Mucosa of stomach (tissue), 1 donor: Measurements from ENCODE around the gene SUPT20HL2.
"Not testable (repeated sequence)": the region's sequence is repeated elsewhere in the genome, so short reads cannot be mapped to it uniquely, and the experiment has no call there.

Experiments used
- H3K27me3 ChIP-seq: one replicate; pipeline ENCODE4 v1.7.0; 2013; ENCODE audit warnings: mild to moderate bottlenecking, low read length; ENCODE audit not compliant: control insufficient read depth, insufficient read depth
- H3K36me3 ChIP-seq: one replicate; pipeline ENCODE4 v1.7.0; 2013; ENCODE audit warnings: low read length; ENCODE audit not compliant: control insufficient read depth, insufficient read depth
- H3K4me1 ChIP-seq: one replicate; pipeline ENCODE4 v1.7.0; 2013; ENCODE audit warnings: mild to moderate bottlenecking, low read length; ENCODE audit not compliant: control insufficient read depth, insufficient read depth
- H3K4me3 ChIP-seq: one replicate; pipeline ENCODE4 v1.7.0; 2013; ENCODE audit warnings: low read length
- H3K9ac ChIP-seq: one replicate; pipeline ENCODE4 v1.7.0; 2013; ENCODE audit warnings: mild to moderate bottlenecking, low read length, moderate library complexity
- H3K9me3 ChIP-seq: one replicate; pipeline ENCODE4 v1.7.0; 2013; ENCODE audit warnings: mild to moderate bottlenecking, low read length, moderate library complexity; ENCODE audit not compliant: control insufficient read depth
- donor health status: Pancreatic carcinoma.

The SUPT20HL2 gene

DNA sequence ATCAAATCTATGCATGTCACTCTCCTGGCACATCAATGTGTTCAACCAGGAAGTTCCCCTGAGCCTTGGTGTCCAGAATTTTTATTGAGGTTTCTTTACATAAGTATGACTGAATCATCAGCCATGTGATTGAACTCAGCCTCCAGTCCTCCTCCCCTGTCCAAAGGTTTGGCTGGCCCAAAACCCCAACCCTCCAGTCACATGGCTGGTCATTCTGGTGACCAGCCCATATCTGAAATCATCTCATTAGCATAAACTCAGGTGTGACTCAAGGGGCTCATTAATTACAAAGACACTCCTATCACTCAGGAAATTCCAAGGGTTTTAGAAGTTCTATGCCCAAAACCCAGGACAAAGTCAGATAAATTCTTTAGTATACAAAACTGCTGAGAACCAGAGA lies 20.6 kb upstream of the SUPT20HL2 start:
- Histone ChIP-seq H3K36me3 (no peaks in the 10 kb centered on the region), H3K27me3 (no peaks in the 10 kb centered on the region), H3K4me1 (no peaks in the 10 kb centered on the region), H3K4me3 (no peak overlapping the region), H3K9ac (no peak overlapping the region), H3K9me3 (no peaks in the 10 kb centered on the region)

DNA sequence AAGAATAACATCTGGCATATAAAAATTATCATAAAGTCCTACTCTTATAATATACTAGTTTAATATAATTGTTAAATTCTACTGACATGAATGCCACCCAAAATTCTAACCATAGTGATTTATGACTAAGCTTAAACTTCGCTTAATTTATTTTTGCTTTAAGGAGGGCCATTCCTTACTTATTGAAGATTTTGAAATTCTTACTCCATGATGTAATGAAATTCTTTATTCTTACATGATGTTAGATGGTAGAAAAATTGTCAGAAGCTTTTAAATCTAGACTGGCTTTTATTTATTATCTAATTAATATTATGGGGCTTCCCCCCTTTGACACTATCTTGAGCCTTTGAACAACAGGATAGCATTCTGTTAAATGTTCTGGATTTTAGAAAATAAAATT lies 19.5 kb upstream of the SUPT20HL2 start:
- Histone ChIP-seq H3K4me1 (no peaks in the 10 kb centered on the region), H3K27me3 (no peaks in the 10 kb centered on the region), H3K9ac (no peak overlapping the region), H3K36me3 (no peaks in the 10 kb centered on the region), H3K4me3 (no peak overlapping the region), H3K9me3 (no peaks in the 10 kb centered on the region)

DNA sequence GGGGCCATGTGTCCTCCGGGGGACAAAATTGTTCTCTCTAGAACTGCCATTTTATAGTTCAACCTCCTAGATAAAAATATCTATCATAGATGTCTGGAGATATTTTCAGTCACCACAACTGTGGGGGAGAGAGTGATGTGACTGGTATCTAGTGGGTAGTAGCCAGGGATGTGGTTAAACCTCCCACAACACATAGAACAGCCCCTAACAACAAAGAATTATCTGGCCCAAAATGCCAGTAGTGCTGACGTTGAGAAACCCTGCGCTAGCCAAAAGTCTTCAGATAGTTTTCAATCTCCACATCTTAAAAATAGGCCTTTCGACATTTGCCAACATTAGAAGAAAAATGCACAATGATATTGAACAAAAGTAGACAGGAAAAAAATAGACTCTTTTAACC lies 19.0 kb upstream of the SUPT20HL2 start:
- Histone ChIP-seq H3K9me3 (no peaks in the 10 kb centered on the region), H3K9ac (no peak overlapping the region), H3K36me3 (no peaks in the 10 kb centered on the region), H3K4me3 (no peak overlapping the region), H3K27me3 (no peaks in the 10 kb centered on the region), H3K4me1 (no peaks in the 10 kb centered on the region)

DNA sequence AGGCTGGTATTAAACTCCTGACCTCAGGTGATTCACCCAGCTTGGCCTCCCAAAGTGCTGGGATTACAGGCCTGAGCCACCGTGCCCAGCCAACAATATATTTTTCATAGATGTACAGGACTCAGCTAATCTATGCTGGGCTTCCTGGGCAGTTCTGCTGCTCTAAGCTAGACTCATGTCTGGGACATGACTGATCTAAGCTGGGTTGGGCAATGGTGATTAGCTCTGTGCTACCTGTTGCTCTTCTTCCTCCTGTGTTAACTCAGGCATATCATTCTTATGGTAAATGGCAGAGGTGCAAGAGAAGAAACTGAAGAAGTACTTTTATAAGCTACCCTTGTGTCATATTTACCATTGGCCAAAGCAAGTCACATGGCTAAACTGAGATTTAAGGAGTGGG lies 11.4 kb upstream of the SUPT20HL2 start:
- Histone ChIP-seq H3K9ac (no peak overlapping the region), H3K9me3 (no peaks in the 10 kb centered on the region), H3K36me3 (no peaks in the 10 kb centered on the region), H3K4me1 (no peaks in the 10 kb centered on the region), H3K27me3 (no peaks in the 10 kb centered on the region), H3K4me3 (no peak overlapping the region)

DNA sequence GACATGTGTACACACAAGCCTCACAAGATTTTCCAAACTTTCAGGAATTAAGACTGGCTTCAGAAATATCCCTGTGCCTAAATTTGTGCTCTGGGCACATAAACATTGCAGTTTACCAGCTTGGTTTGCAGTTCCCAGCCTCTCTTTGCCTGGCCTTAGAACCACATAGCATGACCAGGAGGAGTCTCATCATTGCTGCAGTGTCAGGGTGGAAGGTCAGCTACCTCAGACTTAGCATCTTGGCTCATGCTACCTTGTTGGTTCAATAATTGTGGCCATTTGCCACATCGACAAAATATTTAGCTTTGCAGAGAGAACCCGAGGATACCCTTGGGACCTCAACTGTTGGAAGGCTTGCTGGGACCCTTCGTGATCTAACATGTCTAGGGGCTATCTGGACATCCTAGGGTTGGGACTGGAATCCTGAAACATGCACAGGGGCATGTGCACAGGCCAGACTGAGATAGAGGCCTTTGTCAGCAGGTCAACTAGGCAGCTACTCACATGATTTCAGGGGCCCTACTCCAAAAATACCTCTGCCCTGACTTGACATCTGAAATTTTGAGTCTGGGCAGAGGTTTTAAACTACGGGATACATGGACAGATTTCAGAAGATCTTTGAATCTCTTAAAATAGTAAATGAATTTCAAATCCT lies 8.0 kb upstream of the SUPT20HL2 start:
- Histone ChIP-seq H3K9ac (no peak overlapping the region), H3K27me3 (no peaks in the 10 kb centered on the region), H3K4me1 (no peaks in the 10 kb centered on the region), H3K36me3 (no peaks in the 10 kb centered on the region), H3K4me3 (no peak overlapping the region), H3K9me3 (no peaks in the 10 kb centered on the region)

DNA sequence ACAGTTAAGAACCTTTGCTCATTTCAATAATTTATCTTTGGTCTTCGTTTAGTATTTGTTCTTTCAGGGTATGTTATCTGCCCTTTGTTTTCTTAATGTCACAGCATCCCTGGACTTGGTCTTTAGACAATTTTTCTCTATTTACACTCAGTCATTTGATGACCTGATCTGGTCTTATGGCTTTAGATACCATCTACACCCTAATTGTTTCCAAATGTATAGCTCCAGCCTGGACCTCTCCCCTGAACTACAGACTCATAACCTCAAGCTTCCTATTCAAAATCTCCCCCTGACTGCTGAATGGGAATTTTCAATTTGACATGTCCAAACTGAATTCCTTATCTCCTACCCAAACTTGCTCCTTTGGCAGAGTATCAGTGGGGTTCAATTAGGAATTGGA lies 3.7 kb upstream of the SUPT20HL2 start:
- Histone ChIP-seq H3K36me3 (no peaks in the 10 kb centered on the region), H3K27me3 (no peaks in the 10 kb centered on the region), H3K4me3 (no peak overlapping the region), H3K4me1 (no peaks in the 10 kb centered on the region), H3K9ac (no peak overlapping the region), H3K9me3 (no peaks in the 10 kb centered on the region)

DNA sequence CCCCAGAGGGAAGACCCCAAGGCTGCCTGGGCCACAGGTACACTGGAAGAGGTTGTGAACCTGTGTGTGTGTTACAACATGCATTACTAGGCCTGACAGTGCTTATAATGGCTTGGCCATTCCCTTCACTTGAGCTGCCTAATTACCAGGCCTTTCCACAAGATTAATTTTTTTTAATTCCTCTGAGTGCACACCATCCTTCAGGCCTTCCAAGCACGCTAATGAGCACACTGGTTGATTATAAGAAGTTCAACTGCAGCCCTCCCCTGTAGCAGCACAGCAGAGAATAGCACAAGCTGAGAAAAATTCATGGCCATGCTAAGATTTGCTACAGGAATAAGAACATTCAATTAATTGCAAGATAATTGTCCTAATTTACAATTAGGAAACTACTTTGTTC lies 2.2 kb upstream of the SUPT20HL2 start:
- no peaks in the 10 kb centered on the region for H3K36me3 ChIP-seq
- no peak overlapping the region for H3K9ac ChIP-seq
- H3K9me3 ChIP-seq, result no peaks in the 10 kb centered on the region
- H3K27me3 ChIP-seq, result no peaks in the 10 kb centered on the region
- no peak overlapping the region for H3K4me3 ChIP-seq
- no peaks in the 10 kb centered on the region for H3K4me1 ChIP-seq

DNA sequence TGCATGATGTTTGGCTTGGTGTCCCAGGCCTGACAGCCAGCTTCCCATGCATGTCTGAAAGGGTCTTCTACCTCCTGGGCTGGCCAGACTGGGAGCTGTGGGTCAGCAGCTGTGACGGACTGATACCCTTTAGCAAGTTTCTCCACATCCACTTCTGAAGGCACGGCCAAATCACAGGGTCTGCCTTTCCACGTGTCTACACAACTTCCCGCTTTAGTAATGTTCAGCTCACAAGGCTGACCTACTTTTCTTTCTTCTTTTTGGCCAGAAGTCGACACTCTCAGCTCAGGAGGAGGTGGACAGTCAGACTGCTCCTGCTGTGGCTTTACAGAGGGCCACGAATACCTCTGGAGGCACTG lies 1.6 kb downstream of the SUPT20HL2 start:
- H3K4me1 ChIP-seq, H3K36me3 ChIP-seq, H3K9ac ChIP-seq, H3K9me3 ChIP-seq, H3K4me3 ChIP-seq, H3K27me3 ChIP-seq: not testable (repeated sequence)

DNA sequence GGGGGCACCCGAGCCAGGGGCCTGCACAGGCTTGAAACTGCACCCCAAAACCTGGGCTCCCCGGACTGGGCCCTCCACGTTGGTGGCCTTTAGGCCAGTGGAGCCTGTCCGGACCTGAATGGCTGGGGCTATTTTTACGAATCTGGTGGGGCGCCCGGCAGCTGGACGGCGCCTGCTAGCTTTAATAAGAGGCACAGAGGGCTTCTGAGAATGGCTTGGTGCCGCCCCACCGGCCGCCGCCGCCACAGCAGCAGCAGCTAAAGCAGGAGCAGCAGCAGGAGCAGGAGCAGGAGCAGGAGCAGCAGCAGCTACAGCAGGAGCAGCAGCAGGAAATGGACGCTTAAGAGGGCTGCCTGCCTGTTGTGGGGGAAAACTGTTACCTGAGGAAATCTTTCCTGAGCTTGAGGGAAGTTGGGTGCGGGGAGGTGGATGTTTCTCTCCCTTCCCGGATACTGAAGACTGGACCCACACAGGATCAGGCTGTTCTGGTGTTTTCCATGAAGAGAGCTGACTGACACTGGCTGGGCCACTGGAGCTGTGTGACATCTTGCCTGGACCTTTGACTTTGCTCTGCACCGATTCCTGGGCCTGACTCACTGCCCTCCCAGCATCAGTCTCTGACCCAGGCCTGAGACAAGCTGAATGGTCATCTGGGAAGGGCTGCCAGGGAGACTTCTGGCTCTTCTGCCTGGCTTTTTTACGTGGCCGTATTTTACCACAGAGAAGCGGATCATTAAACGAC lies 2.2 kb downstream of the SUPT20HL2 start:
- H3K4me1 ChIP-seq, H3K4me3 ChIP-seq, H3K9me3 ChIP-seq, H3K9ac ChIP-seq, H3K36me3 ChIP-seq, H3K27me3 ChIP-seq: not testable (repeated sequence)

DNA sequence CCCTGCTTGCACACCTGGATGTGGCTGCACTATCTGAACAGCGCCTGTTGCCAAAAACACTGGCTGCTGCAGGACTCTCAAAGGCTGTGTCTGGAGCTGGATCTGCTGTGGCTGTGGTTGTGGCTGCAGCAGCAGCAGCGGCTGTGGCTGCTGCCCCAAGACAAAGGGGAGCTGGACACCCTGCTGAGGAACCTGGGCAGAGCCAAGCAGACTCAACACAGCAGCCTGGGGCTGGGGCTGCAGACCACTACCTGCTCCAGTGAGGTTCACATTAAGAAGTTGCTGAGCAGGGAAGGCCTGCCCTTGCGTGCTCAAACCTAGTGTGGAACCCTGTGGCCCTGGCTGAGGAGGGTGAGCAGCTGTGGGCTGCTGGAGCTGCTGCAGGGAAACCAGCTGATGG lies 3.0 kb downstream of the SUPT20HL2 start:
- H3K9ac ChIP-seq, H3K4me1 ChIP-seq, H3K27me3 ChIP-seq, H3K4me3 ChIP-seq, H3K36me3 ChIP-seq, H3K9me3 ChIP-seq: not testable (repeated sequence)

DNA sequence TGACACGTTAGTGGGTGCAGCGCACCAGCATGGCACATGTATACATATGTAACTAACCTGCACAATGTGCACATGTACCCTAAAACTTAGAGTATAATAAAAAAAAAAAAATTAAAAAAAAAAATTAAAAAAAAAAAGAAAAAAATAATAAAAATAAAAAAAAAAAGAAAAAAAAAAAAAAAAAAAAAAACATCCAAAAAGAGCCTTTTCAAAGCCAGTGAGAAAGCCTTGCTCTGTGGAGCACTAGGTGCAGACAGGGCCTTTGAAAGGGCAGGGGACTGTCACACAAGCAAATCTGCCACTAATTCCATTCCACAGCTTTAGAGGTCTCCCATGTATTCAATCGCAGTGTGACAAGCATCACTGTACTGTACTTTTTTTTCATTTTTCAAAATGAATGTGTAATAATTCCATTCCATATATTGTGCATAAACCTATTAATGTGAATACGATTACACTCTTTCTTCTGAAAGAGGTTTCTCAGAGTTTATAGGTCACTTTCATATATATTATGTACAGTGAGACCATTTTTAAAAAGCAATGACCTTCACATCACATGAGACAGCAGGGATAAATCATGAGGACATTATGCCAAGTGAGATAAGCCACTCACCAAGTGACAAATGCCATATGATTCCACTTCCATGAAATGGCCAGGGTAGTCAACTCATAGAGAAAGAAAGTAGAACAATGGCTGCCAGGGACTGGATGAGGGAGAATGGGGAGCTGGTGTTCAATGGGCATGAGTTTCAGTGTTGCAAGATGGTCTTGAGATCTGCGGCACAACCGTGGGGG lies 4.1 kb downstream of the SUPT20HL2 start:
- H3K4me1 ChIP-seq, H3K4me3 ChIP-seq, H3K9me3 ChIP-seq, H3K27me3 ChIP-seq, H3K9ac ChIP-seq, H3K36me3 ChIP-seq: not testable (repeated sequence)

DNA sequence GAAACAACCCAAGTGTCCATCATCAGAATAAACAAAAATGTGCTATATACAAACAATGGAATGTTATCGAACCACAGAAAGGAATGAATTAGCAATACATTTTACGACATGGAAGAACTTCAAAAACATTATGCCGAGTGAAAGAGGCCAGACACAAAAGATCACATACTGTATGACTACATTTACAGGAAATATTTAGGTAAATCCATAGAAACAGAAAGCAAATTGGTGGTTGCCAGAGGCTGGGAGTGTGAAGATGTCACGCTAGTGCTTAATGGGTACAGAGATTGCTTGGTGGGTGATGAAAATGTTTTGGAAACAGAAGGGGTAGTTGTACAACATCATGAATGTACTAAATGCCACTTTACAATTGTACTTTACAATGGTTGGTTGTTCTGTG lies 5.1 kb downstream of the SUPT20HL2 start:
- not testable (repeated sequence) for H3K9ac ChIP-seq, H3K36me3 ChIP-seq, H3K4me3 ChIP-seq, H3K4me1 ChIP-seq, H3K27me3 ChIP-seq, H3K9me3 ChIP-seq
